ENCODE measurements around the gene KRTAP4-6.
"Not testable (repeated sequence)": the region's sequence is repeated elsewhere in the genome, so short reads cannot be mapped to it uniquely, and the experiment has no call there.

The KRTAP4-6 gene

DNA sequence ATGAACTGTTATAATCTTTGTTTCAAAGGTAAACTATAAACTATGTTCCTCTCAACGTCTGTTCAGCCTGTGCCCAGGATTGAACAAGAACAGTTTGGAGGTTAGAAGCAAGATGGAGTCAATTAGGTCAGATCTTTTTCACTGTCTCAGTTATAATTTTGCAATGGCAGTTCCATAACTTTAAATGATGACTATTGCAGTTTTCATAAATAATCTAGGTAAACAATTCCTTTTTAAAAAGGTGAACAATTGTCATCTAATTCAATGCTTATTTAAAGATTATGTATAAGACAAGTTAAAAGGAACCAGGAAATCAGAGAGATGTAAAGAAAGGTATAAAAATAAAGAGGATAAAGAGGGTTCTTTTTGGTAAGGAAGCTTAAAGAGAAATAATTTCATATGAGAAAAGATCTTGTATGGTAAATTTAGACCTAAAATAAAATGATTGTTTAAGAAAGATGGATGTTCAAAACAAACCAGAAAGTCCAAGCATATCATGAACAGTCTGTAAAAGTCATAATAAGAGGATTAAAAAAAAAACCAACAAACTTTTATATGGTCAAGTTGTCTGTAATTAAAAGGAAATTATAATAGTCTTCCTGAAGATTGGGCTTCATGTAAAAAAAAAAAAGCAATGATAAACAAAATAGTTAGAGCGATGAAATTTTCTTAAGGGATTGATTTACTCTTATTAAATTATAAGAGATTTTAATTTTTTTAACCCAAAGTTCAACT is 29.0 kb downstream of the KRTAP4-6 start:
- FAIRE-seq: no peak
- no peak for DNase-seq (ENCODE audit: insufficient read length, low spot score)

DNA sequence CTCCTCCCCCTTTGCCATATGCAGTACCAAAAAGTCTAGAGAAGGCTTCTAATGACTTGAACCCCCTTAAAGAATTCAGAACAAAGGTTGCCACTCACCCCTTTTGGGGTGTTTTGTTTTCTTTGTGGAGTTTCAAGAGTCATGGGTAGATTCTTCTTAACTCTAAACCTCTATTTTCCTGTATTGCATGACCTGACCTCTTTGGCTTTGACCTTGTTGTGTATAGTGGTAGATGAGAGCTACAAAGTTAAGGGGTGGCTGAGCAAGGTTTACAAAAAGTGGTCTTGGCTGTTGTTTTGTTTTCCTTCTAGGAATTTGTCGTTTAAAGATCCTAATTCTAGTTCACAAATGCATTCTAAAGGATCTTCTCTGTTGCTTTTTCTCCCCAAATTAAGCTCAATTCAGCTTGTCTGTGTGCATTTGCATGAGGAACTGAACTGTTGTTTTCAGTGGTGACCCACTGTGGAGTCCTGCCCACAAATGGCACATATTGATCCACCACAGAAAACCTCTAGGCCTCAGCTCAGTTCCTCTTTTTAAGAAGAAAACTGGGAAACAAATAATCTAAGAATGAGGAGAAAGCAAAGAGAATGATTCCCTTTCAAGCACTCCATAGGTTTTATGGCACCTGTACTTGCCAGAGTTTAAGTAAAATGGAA is 31.5 kb downstream of the KRTAP4-6 start:
- FAIRE-seq: not testable (repeated sequence)

DNA sequence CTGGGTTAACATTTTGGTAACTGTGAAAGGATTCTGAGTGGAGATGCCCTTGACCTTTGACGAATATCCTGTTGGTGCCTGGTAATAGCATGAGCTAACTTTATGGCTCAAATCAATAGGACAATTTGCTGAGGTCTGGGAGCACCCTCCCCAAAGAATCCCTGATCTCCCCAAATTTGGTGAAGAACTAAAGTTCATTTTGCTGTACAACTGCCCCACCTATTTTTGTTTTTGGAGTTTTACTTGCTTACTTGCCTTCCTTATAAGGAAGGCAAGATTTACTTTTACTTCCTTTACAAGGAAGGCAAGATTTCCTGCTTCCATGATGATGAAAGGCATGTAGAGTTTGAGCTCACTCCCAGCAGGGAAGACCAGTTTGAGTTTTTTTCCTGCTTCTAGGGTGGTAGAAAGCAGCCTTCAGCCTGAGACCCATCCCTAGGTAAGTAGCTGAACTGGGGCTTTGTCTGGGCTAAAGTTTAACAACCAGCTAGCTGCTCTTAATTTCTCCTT is 32.3 kb downstream of the KRTAP4-6 start:
- no peak for DNase-seq (ENCODE audit: insufficient read length, low spot score)

More for the DNA sequence above, 31.5 kb downstream of the KRTAP4-6 start:
- DNase-seq (ENCODE audit: insufficient read length, low spot score): not testable (repeated sequence)

DNA sequence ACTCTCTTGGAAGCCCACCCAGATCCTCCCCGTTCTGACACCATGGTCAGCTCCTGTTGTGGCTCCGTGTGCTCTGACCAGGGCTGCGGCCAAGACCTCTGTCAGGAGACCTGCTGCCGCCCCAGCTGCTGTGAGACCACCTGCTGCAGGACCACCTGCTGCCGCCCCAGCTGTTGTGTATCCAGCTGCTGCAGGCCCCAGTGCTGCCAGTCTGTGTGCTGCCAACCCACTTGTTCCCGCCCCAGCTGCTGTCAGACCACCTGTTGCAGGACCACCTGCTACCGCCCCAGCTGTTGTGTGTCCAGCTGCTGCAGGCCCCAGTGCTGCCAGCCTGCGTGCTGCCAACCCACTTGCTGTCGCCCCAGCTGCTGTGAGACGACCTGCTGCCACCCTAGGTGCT is 35.0 kb downstream of the KRTAP4-6 start, which contains the start of gene KRTAP4-9:
Gene KRTAP4-9 (plus strand): TSS at position 43 of the 400 bp plus-strand sequence. CDS start 0 bp downstream, at position 43.
- not testable (repeated sequence) for DNase-seq (ENCODE audit: insufficient read length, low spot score)

More for the DNA sequence above, 32.3 kb downstream of the KRTAP4-6 start:
- peak; percentile 70 for FAIRE-seq

DNA sequence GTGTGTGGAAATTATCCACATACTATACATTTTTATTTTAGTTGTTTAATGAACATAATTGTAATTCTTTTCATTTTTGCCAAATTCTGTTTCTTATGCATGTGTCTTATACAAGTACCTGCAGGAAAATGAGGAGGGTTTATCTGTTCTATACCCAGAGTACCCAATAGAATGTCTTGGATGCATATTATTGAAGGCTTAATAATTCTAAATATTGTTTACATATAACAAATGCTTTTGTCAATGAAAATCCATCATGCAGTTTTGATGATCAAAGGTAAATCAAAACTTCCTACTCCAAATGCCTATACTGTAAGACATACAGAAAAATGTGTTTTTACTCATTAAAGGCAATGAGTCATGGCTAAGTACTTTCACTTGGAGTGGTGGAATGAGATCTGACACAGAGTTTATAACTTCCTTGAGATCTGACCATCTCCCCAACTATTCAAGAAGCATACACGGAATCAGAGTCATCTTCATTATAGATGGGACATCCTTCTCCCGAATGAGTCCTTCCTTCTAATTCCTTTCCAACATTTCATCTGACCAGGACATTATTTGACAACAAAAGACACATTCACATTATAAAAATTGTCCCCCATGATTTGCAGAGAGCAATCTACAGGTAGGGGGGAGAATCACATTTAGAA is 35.8 kb downstream of the KRTAP4-6 start:
- FAIRE-seq: peak; percentile 99
- not testable (repeated sequence) for DNase-seq (ENCODE audit: insufficient read length, low spot score)

More for the DNA sequence above, 35.0 kb downstream of the KRTAP4-6 start, which contains the start of gene KRTAP4-9:
- peak; percentile 91 for FAIRE-seq

DNA sequence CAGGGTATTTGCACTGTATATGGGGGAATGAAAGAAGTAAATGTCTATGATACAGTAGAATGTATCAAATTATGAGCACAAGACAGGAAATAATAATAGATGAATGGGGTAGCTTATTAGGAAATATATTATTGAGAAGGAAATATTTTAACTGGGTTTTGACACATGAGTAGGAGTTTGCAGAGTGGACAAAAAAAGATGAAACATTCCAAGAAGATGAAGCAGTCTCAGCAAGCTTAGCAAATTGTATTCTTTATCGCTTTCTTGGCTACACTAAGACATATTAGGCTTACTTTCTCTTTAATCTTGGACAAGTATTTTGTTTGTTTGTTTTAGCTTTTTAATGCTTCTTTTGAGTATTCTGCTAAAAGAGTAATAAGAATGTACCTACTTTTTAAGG is 36.4 kb downstream of the KRTAP4-6 start:
- FAIRE-seq (no peak), DNase-seq (ENCODE audit: insufficient read length, low spot score) (no peak)

DNA sequence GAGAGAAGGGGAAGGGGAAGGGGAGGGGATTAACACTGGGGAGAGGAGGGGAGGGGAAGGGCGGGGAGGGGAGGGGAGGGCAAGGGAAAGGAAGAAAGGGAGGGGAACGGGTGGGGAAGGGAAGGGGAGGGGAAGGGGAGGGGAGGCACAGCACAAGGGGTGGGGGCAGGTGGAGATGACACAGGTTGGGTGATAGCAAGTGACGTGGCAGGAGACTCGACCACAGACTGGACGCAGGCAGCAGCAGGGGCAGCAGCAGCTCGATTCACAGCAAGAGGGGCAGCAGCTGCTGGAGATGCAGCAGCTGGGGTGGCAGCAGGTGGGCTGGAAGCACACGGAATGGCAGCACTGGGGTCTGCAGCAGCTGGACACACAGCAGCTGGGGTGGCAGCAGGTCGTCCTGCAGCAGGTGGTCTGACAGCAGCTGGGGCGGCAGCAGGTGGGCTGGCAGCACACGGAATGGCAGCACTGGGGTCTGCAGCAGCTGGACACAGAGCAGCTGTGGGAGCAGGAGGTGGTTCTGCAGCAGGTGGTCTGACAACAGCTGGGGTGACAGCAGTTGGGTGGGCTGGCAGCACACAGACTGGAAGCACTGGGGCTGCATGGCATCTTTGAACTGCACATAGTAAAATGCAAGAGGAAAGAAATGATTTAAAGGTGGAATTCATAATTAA is 38.6 kb downstream of the KRTAP4-6 start, which contains the start of gene KRTAP4-16:
Gene KRTAP4-16 (minus strand): TSS at position 624 of the 674 bp plus-strand sequence. CDS start 0 bp downstream, at position 624.
- DNase-seq (ENCODE audit: insufficient read length, low spot score) (no peak), FAIRE-seq (peak; percentile 73)

DNA sequence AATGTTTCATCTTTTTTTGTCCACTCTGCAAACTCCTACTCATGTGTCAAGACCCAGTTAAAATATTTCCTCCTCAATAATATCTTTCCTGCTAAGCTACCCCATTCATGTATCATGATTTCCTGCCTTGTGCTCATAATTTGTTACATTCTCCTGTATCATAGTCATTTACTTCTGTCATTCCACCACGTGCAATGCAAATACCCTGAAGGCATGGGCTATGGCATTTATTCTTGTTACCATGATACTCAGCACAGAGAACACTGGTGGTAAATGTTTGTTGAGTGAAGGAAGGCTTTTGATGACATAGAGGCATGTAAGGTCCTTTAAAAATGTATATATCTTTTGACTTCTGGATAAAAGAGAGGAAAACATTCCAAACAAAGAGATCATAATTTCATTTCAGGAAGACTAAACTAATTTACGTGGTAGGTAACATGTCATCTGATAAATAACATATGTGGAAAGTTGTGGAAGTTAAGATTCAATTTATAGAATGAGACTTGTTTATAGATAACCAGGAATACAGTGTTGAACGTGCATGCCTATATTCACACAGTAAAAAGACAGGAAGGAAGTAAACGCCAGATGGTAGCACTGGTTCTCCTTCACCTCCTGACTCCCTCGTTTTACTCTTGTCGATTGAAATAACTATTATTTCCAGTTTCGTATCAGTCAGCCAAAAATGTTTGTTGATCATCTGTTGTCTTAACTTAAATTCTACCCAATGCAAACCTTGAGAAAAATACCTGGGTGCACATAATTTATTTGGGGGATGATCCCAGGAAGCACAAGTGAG is 40.5 kb downstream of the KRTAP4-6 start:
- DNase-seq (ENCODE audit: insufficient read length, low spot score): peak; percentile 45
- peak; percentile 93 for FAIRE-seq

DNA sequence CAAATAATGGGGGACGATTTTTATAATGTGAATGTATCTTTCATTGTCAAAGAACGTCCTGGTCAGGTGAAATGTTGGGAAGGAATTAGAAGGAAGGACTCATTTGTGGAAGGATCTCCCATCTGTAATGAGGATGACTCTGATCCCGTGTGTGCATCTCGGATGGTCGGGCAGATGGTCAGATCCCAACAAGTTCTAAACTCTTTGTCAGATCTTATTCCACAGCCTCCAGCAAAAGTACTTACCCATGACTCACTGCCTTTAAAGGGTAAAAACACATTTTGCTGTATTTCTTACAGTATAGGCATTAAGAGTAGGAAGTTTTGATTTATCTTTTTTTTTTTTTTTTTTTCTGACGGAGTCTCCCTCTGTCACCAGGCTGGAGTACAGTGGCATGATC is 41.9 kb downstream of the KRTAP4-6 start:
- FAIRE-seq (peak; percentile 81), DNase-seq (ENCODE audit: insufficient read length, low spot score) (no peak)

DNA sequence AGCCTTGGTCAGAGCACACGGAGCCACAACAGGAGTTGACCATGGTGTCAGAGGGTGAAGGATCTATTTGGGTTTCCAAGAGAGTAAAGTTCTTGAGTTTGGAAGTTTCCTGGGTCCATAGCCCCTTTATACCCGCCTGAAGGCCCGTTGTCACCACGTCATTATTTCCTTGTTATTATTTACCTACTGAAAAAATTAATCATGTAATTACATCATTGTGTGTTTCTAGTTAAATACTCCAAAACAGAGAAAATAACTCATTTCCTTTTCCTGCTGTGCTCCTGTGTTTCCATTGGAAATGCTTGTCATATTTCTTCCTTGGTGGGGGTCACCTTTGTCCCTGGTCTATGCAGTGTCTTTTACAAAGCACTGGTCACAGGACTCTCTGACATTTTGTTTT is 42.3 kb downstream of the KRTAP4-6 start, which contains the start of gene KRTAP4-8:
Gene KRTAP4-8 (minus strand): TSS at position 101 of the 400 bp plus-strand sequence. CDS start 58 bp downstream, at position 43.
- no peak for FAIRE-seq
- no peak for DNase-seq (ENCODE audit: insufficient read length, low spot score)

DNA sequence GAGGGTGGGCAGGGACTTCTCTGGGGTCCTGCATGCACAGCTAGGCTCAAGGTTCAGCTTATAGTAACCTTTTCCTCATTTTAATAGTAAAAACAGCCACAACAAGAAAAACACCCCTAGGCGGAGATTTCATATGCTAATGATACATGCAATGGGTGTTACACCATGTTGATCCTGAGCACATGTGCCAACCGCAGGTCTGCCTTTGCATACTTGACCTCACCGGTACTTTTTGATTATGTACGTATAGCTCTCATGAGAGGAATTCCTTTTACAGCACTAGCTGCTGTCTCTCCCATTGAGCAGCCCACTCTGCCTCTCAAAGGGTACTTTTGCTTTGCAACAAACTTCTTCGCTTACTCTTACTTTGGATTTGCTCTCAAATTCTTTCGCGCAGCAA is 44.3 kb downstream of the KRTAP4-6 start:
- FAIRE-seq (no peak), DNase-seq (ENCODE audit: insufficient read length, low spot score) (no peak)
